Mesothelial cell of epicardium (in vitro differentiated cells): ENCODE data around the gene PPP1R16B. TPM values are rescaled to one million over a fixed set of nuclear protein-coding genes. Genes with fewer than 3 reads are reported as not detected.
A peak's percentile ranks its signal among the peaks of the same experiment; 100 is the strongest.

ENCODE experiments used
- DNase-seq, 2 experiments: peaks; one replicate each; pipeline ENCODE4 v3.0.0; 2021; ENCODE audit warnings: low spot score in 2 of 2; ENCODE audit not compliant: unreplicated experiment in 2 of 2
- H3K27ac Mint-ChIP-seq: 2 replicates; pipeline ENCODE4 v1.8.0; 2021; ENCODE audit warnings: mixed read lengths
- H3K27me3 Mint-ChIP-seq: 2 replicates; pipeline ENCODE4 v1.8.0; 2021; ENCODE audit warnings: low read depth, mixed read lengths
- H3K36me3 Mint-ChIP-seq: 2 replicates; pipeline ENCODE4 v1.8.0; 2021; ENCODE audit warnings: mixed read lengths
- H3K4me1 Mint-ChIP-seq: 2 replicates; pipeline ENCODE4 v1.8.0; 2021; ENCODE audit warnings: mixed read lengths
- H3K4me3 Mint-ChIP-seq: 2 replicates; pipeline ENCODE4 v1.8.0; 2021; ENCODE audit warnings: mild to moderate bottlenecking, moderate library complexity, mixed read lengths
- H3K9me3 Mint-ChIP-seq: 2 replicates; pipeline ENCODE4 v1.8.0; 2021; ENCODE audit warnings: mixed read lengths
- total RNA-seq: library from RNA; stranded (reverse); gene quantifications from 3 replicates; pipeline ENCODE4 v1.2.1, GENCODE V29; 2021
- TF ChIP-seq, protein P1 (sequence below): fragments of 200-600 bp; sonication (generic); IDR thresholded peaks from one replicate; pipeline ENCODE4 v1.5.0; 2021; ENCODE audit warnings: antibody characterized with exemption; ENCODE audit not compliant: unreplicated experiment

PPP1R16B gene
- total RNA-seq, 1 donor from 2014 or later: not detected

GRCh38 chr20:38875175-38875993 is 69.9 kb downstream of the PPP1R16B start:
- H3K9me3 Mint-ChIP-seq: no peaks in the 10 kb centered on the region
- no peak overlapping the region for H3K27ac Mint-ChIP-seq
- TF ChIP-seq, protein P1, sequence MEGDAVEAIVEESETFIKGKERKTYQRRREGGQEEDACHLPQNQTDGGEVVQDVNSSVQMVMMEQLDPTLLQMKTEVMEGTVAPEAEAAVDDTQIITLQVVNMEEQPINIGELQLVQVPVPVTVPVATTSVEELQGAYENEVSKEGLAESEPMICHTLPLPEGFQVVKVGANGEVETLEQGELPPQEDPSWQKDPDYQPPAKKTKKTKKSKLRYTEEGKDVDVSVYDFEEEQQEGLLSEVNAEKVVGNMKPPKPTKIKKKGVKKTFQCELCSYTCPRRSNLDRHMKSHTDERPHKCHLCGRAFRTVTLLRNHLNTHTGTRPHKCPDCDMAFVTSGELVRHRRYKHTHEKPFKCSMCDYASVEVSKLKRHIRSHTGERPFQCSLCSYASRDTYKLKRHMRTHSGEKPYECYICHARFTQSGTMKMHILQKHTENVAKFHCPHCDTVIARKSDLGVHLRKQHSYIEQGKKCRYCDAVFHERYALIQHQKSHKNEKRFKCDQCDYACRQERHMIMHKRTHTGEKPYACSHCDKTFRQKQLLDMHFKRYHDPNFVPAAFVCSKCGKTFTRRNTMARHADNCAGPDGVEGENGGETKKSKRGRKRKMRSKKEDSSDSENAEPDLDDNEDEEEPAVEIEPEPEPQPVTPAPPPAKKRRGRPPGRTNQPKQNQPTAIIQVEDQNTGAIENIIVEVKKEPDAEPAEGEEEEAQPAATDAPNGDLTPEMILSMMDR: no peak
- H3K27me3 Mint-ChIP-seq: peaks cover 52% of the 10 kb centered on the region
- DNase-seq: no peak
- H3K4me1 Mint-ChIP-seq: peaks cover 3% of the 10 kb centered on the region
- H3K36me3 Mint-ChIP-seq: no peaks in the 10 kb centered on the region
- H3K4me3 Mint-ChIP-seq: no peak overlapping the region

- TF ChIP-seq, protein P1: no peak
- Mint-ChIP-seq H3K27ac (no peak overlapping the region), H3K36me3 (no peaks in the 10 kb centered on the region), H3K9me3 (no peaks in the 10 kb centered on the region), H3K27me3 (peaks cover 52% of the 10 kb centered on the region), H3K4me3 (no peak overlapping the region), H3K4me1 (peaks cover 3% of the 10 kb centered on the region)
- DNase-seq: no peak
These were observed 72.0 kb downstream of the PPP1R16B start for GRCh38 chr20:38877483-38877882.

DNA sequence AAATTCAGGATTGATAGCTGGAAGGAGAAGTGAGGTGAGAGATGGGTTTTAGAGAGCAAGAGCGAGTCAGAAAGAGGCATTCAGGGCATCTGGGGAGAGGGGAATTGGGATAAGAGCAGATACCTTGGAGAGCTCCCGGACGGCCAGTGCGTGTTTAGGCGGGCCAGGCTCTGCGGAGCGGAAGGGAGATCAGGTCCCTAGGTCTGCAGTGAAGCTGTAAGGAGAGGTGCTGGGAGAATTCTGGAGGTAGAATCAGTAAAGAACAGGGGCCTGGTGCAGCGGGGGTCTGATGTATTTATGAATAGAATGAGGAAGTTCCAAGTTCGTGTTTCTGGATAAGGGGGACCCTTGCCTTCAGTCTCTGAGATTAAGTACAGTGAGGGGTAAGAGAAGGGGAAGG is 73.4 kb downstream of the PPP1R16B start:
- Mint-ChIP-seq H3K36me3 (no peaks in the 10 kb centered on the region), H3K9me3 (no peaks in the 10 kb centered on the region), H3K27ac (no peak overlapping the region), H3K27me3 (peaks cover 46% of the 10 kb centered on the region), H3K4me1 (peaks cover 3% of the 10 kb centered on the region), H3K4me3 (no peak overlapping the region)
- TF ChIP-seq, protein P1: no peak
- peak; percentile 45 to 65 for DNase-seq

DNA sequence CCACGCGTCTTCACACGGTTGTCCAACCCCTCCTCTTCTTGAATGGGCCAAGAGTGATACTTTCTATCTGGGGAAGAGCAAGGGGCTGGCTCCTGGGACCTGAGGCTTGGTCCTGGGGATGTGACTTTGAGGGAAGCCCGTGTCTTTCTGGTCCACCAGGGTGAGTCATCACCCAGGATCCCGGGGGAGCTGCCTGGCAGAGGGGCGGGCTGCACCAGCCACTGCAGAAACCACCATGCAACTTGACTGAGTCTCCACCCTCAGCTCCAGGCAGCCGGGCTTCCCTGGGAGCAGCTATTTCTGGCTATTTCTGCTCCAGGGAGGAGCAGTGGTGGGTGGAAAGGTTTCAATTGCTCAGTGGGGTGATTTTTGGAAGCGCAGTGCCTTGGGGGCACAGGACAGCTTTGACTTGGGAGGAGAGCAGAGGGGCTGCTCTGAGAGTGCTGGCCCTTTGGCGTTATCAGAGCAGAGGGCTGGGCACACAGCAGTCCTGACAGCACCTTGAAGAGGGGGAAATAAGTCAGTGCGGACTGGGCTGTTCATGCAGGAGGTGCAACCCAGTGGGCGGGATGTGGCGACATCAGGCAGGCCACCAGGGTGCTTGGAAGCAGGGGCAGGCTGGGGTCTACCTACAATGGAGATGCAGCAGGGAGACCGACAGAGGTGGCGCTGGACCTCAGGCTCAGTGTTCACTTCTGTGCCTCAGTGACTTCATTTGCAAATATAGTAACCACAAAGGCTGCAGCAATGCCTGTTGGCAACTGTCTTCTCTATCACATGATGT is 75.6 kb downstream of the PPP1R16B start:
- TF ChIP-seq, protein P1: no peak
- no peak for DNase-seq
- Mint-ChIP-seq H3K27ac (no peak overlapping the region), H3K9me3 (no peaks in the 10 kb centered on the region), H3K27me3 (peaks cover 40% of the 10 kb centered on the region), H3K36me3 (no peaks in the 10 kb centered on the region), H3K4me1 (no peaks in the 10 kb centered on the region), H3K4me3 (no peak overlapping the region)

GRCh38 chr20:38881806-38882440 is 76.4 kb downstream of the PPP1R16B start:
- Mint-ChIP-seq H3K27me3 (peaks cover 43% of the 10 kb centered on the region), H3K4me1 (no peaks in the 10 kb centered on the region), H3K9me3 (no peaks in the 10 kb centered on the region), H3K27ac (no peak overlapping the region), H3K36me3 (no peaks in the 10 kb centered on the region), H3K4me3 (no peak overlapping the region)
- TF ChIP-seq, protein P1: no peak
- no peak for DNase-seq
